ENCODE measurements around the gene ACCS.

Gene ACCS

DNA sequence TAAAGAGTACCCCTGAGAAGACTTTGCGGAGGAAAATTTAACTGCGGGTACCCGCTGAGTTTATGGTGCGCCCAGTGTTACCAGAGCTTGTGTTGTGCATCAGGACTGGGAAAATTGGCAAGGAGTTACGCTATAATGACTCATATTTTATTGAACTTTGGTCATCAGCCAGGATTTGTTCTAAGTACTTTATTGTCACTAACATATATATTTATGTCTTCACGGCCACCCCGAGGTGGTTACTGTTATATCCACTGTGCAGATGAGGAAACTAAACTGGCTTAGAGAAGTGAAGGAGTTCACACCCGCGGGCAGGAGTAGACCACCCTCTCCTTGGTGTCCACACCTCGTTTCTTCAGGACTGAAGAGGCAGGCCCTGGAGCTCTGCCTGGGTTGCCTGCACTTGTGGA is 667 bp downstream of the ACCS start:
- Mint-ChIP-seq H3K4me3 (peak overlapping the region; percentile 87), H3K36me3 (peaks cover 10% of the 10 kb centered on the region), H3K9me3 (no peaks in the 10 kb centered on the region), H3K27ac (peak overlapping the region; percentile 95), H3K27me3 (no peaks in the 10 kb centered on the region), H3K4me1 (peaks cover 19% of the 10 kb centered on the region)
- no peak for ATAC-seq

DNA sequence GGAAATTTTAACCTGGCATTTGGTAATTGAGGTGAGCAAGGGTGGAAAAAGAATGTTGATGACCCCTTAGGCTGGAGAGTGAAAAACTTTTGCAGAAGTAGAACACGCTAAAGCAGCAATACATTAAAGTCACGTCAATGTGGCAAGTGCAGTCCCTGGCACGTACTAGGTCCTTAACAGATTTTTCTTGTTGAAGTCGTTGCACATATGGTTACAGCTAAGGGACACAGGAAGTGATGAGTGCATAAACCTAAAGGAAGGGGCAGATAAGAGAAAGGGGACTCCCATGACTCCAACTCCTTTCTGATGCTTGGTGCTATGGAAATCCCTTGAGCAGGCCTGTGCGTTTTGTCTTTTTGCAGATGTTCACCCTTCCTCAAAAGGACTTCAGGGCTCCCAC is 1.2 kb downstream of the ACCS start:
- peak overlapping the region; percentile 95 for H3K27ac Mint-ChIP-seq
- H3K36me3 Mint-ChIP-seq, result peaks cover 10% of the 10 kb centered on the region
- H3K4me3 Mint-ChIP-seq, result peak overlapping the region; percentile 87
- H3K4me1 Mint-ChIP-seq, result peaks cover 19% of the 10 kb centered on the region
- no peaks in the 10 kb centered on the region for H3K9me3 Mint-ChIP-seq
- no peak for ATAC-seq
- H3K27me3 Mint-ChIP-seq, result no peaks in the 10 kb centered on the region

DNA sequence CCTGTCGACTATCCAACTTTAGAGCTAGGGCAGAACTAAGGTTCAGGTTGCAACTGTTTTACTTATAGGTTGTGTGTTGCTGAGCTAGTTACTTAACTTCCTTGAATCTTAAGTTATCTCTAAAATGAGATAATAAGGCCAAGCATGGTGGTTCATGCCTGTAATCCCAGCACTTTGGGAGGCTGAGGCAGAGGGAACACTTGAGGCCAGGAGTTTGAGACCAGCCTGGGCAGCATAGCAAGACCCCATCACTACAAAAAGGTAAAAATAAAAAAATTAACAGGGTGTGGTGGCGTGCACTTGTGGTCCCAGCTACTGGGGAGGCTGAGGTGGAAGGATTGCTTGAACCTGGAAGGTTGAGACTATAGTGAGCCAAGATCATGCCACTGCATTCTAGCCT is 2.1 kb downstream of the ACCS start:
- no peak overlapping the region for H3K4me3 Mint-ChIP-seq
- H3K27ac Mint-ChIP-seq, result no peak overlapping the region
- ATAC-seq, result no peak

GRCh38 chr11:44071157-44071556 is 5.1 kb downstream of the ACCS start:
- no peak overlapping the region for H3K4me3 Mint-ChIP-seq
- ATAC-seq, result no peak
- H3K27ac Mint-ChIP-seq, result no peak overlapping the region
- H3K9me3 Mint-ChIP-seq, result no peaks in the 10 kb centered on the region
- no peaks in the 10 kb centered on the region for H3K27me3 Mint-ChIP-seq
- peaks cover 13% of the 10 kb centered on the region for H3K4me1 Mint-ChIP-seq
- peaks cover 24% of the 10 kb centered on the region for H3K36me3 Mint-ChIP-seq

More for the DNA sequence above, 2.1 kb downstream of the ACCS start:
- no peaks in the 10 kb centered on the region for H3K27me3 Mint-ChIP-seq
- H3K4me1 Mint-ChIP-seq, result peaks cover 19% of the 10 kb centered on the region
- peaks cover 10% of the 10 kb centered on the region for H3K36me3 Mint-ChIP-seq
- no peaks in the 10 kb centered on the region for H3K9me3 Mint-ChIP-seq

DNA sequence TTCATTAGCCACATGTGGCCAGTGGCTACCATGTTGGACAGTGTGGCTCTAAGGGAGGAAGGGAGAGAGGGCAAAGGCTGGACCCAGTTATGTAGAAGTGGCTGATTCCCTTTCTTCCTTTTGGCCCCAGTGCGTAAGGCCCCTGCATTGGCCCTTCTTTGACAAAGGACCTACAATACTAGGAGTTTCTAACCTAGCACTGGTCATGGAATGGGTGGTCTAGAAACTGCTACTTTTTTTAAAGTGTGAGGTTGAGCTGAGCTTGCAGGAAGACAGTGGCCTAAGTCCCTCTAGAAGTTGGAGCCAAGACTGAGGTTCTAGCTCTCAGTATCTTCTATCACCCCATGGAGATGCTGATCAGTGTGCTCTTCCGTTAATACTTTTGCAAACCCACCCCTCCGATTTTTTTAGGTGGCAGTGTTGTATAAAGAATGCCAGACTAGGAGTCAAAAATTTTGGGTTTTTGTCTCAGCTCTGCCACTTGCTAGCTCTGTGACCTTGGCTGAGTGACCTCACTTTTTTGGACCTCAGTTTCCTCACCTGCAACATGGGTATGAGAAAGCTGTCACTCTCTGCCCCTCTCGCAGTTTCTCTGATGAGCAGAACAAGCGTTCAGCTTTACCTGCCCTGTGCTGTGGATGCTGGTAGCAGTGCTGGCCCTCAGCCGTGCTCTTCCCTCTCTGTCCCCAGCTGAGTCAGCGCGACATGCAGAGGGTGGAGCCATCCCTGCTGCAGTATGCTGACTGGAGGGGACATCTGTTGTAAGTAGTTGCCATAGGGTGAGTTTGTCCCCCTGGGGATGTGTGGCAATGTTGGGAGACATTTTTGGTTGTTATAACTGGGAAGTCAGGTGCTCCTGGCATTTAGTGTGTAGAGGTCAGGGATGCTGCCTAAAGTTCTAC is 6.9 kb downstream of the ACCS start:
- no peaks in the 10 kb centered on the region for H3K9me3 Mint-ChIP-seq
- no peak overlapping the region for H3K4me3 Mint-ChIP-seq
- no peak for ATAC-seq
- peaks cover 6% of the 10 kb centered on the region for H3K4me1 Mint-ChIP-seq
- peaks cover 41% of the 10 kb centered on the region for H3K36me3 Mint-ChIP-seq
- no peak overlapping the region for H3K27ac Mint-ChIP-seq
- H3K27me3 Mint-ChIP-seq, result no peaks in the 10 kb centered on the region

- H3K27ac Mint-ChIP-seq, result no peak overlapping the region
- no peaks in the 10 kb centered on the region for H3K9me3 Mint-ChIP-seq
- H3K4me3 Mint-ChIP-seq, result no peak overlapping the region
- H3K36me3 Mint-ChIP-seq, result peaks cover 54% of the 10 kb centered on the region
- no peaks in the 10 kb centered on the region for H3K27me3 Mint-ChIP-seq
- no peaks in the 10 kb centered on the region for H3K4me1 Mint-ChIP-seq
- no peak for ATAC-seq
Observed at GRCh38 chr11:44078794-44079193, 12.7 kb downstream of the ACCS start.

DNA sequence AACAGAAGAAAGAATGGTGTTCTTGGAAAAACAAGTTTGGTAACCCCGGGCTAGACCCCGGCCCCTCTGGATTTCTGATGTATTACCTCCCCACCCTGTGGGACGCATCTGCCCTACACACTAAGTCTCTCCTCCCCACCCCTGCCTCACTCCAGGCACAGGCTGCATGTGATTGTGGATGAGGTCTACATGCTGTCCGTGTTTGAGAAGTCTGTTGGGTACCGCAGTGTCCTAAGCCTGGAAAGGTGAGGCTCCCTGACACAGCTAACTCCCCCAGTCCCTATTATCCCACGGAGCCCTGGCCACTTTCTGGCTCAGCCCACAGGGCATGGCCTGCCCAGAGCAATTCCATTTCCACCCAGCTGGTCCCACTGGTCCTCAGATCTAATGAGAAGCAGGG is 13.3 kb downstream of the ACCS start:
- H3K9me3 Mint-ChIP-seq, result no peaks in the 10 kb centered on the region
- H3K27me3 Mint-ChIP-seq, result no peaks in the 10 kb centered on the region
- H3K4me1 Mint-ChIP-seq, result no peaks in the 10 kb centered on the region
- ATAC-seq, result no peak
- no peak overlapping the region for H3K27ac Mint-ChIP-seq
- H3K36me3 Mint-ChIP-seq, result peaks cover 54% of the 10 kb centered on the region
- no peak overlapping the region for H3K4me3 Mint-ChIP-seq

- Mint-ChIP-seq H3K4me3 (no peak overlapping the region), H3K4me1 (no peaks in the 10 kb centered on the region), H3K27ac (no peak overlapping the region), H3K9me3 (peaks cover 4% of the 10 kb centered on the region), H3K27me3 (no peaks in the 10 kb centered on the region), H3K36me3 (peaks cover 49% of the 10 kb centered on the region)
- no peak for ATAC-seq
Observed at GRCh38 chr11:44080951-44081350, 14.9 kb downstream of the ACCS start.

DNA sequence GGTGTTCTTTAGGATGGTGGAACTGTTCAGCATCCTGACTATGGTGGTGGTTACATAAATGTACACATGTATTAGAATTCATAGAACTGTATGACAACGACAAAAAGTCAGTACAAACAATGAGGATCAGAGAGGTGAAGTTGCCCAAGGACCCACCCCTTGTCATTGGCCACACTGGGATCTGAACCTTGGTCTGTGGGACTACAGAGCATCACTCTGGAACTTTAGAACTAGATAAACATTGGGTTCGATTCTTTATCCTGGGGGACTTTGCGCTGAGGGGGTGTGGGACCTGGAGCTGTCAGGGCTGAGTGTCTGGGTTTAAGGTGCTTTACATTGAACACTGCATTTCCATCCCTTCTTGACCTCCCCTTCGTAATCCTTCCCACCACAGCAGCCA is 16.6 kb downstream of the ACCS start:
- no peak overlapping the region for H3K27ac Mint-ChIP-seq
- H3K27me3 Mint-ChIP-seq, result no peaks in the 10 kb centered on the region
- ATAC-seq, result no peak
- H3K4me3 Mint-ChIP-seq, result no peak overlapping the region
- H3K9me3 Mint-ChIP-seq, result peaks cover 4% of the 10 kb centered on the region
- H3K4me1 Mint-ChIP-seq, result no peaks in the 10 kb centered on the region
- H3K36me3 Mint-ChIP-seq, result peaks cover 39% of the 10 kb centered on the region

- Mint-ChIP-seq H3K4me3 (no peak overlapping the region), H3K27me3 (no peaks in the 10 kb centered on the region), H3K9me3 (peaks cover 4% of the 10 kb centered on the region), H3K27ac (no peak overlapping the region), H3K4me1 (no peaks in the 10 kb centered on the region), H3K36me3 (peaks cover 40% of the 10 kb centered on the region)
- no peak for ATAC-seq
Observed at GRCh38 chr11:44083433-44083832, 17.4 kb downstream of the ACCS start.

DNA sequence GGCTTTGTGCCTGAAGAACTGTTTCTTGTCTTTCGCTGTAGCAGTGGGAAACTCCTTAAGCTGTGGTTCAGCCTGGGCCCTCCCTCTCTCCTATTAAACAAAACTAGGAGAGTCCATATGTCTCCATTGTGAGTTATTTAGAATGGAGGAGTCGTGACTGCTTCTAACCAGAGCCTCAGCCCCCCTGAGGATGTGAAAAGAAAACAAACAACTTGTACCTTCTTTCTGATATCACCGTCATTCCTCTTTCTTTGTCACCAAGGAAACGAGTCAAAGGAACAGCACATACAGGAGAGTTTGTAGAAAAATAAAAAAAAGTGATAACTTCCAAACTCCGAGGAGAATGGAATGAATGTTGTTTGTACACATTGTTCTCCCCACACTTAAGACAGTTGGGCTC is 17.8 kb downstream of the ACCS start:
- no peaks in the 10 kb centered on the region for H3K27me3 Mint-ChIP-seq
- H3K36me3 Mint-ChIP-seq, result peaks cover 41% of the 10 kb centered on the region
- H3K9me3 Mint-ChIP-seq, result peaks cover 4% of the 10 kb centered on the region
- no peak overlapping the region for H3K27ac Mint-ChIP-seq
- no peaks in the 10 kb centered on the region for H3K4me1 Mint-ChIP-seq
- ATAC-seq, result no peak
- no peak overlapping the region for H3K4me3 Mint-ChIP-seq

- no peak overlapping the region for H3K27ac Mint-ChIP-seq
- H3K4me3 Mint-ChIP-seq, result no peak overlapping the region
- peaks cover 4% of the 10 kb centered on the region for H3K9me3 Mint-ChIP-seq
- peaks cover 5% of the 10 kb centered on the region for H3K4me1 Mint-ChIP-seq
- H3K27me3 Mint-ChIP-seq, result no peaks in the 10 kb centered on the region
- no peak for ATAC-seq
- peaks cover 41% of the 10 kb centered on the region for H3K36me3 Mint-ChIP-seq
Observed at GRCh38 chr11:44085330-44085729, 19.3 kb downstream of the ACCS start.

GRCh38 chr11:44088377-44088776 is 22.3 kb downstream of the ACCS start:
- Mint-ChIP-seq H3K27me3 (no peaks in the 10 kb centered on the region), H3K27ac (no peak overlapping the region), H3K4me1 (peaks cover 5% of the 10 kb centered on the region), H3K9me3 (peaks cover 4% of the 10 kb centered on the region), H3K4me3 (no peak overlapping the region), H3K36me3 (peaks cover 31% of the 10 kb centered on the region)
- no peak for ATAC-seq

- no peak for ATAC-seq
- Mint-ChIP-seq H3K27me3 (no peaks in the 10 kb centered on the region), H3K36me3 (peaks cover 31% of the 10 kb centered on the region), H3K9me3 (peaks cover 4% of the 10 kb centered on the region), H3K4me1 (peaks cover 5% of the 10 kb centered on the region), H3K4me3 (no peak overlapping the region), H3K27ac (no peak overlapping the region)
Observed at GRCh38 chr11:44088871-44089270, 22.8 kb downstream of the ACCS start.

- H3K9me3 Mint-ChIP-seq, result peaks cover 3% of the 10 kb centered on the region
- peaks cover 19% of the 10 kb centered on the region for H3K4me1 Mint-ChIP-seq
- no peak overlapping the region for H3K4me3 Mint-ChIP-seq
- H3K27ac Mint-ChIP-seq, result no peak overlapping the region
- H3K36me3 Mint-ChIP-seq, result peaks cover 28% of the 10 kb centered on the region
- H3K27me3 Mint-ChIP-seq, result no peaks in the 10 kb centered on the region
- ATAC-seq, result no peak
Observed at GRCh38 chr11:44090539-44090938, 24.5 kb downstream of the ACCS start.

GRCh38 chr11:44094260-44094868 is 28.3 kb downstream of the ACCS start:
- H3K36me3 Mint-ChIP-seq, result peaks cover 6% of the 10 kb centered on the region
- no peak overlapping the region for H3K4me3 Mint-ChIP-seq
- ATAC-seq, result no peak
- H3K27me3 Mint-ChIP-seq, result no peaks in the 10 kb centered on the region
- H3K4me1 Mint-ChIP-seq, result peaks cover 32% of the 10 kb centered on the region
- no peak overlapping the region for H3K27ac Mint-ChIP-seq
- H3K9me3 Mint-ChIP-seq, result no peaks in the 10 kb centered on the region
